Uterus (tissue), 2 donors: ENCODE results near the gene FBXL13.

Source experiments
- POLR2A ChIP-seq, 2 donors: fragments of 450-650 bp; IDR thresholded peaks; one replicate each; pipeline ENCODE4 v1.6.1; 2016; ENCODE audit warnings: antibody characterized with exemption in 2 of 2, mild to moderate bottlenecking in 1 of 2, moderate library complexity in 1 of 2
- TF ChIP-seq, protein P1 (sequence below), 4 experiments: fragments of 200-600 bp in 2 of 4; fragments of 450-650 bp in 2 of 4; sonication (generic) in 2 of 4; IDR thresholded peaks; one replicate each; pipeline ENCODE4 v1.5.1; 2016 to 2019; ENCODE audit warnings: antibody characterized with exemption in 4 of 4, mild to moderate bottlenecking in 2 of 4, moderate library complexity in 1 of 4

GRCh38 chr7:102993718-102994029 lies 80.9 kb downstream of the FBXL13 start:
- TF ChIP-seq, protein P1, sequence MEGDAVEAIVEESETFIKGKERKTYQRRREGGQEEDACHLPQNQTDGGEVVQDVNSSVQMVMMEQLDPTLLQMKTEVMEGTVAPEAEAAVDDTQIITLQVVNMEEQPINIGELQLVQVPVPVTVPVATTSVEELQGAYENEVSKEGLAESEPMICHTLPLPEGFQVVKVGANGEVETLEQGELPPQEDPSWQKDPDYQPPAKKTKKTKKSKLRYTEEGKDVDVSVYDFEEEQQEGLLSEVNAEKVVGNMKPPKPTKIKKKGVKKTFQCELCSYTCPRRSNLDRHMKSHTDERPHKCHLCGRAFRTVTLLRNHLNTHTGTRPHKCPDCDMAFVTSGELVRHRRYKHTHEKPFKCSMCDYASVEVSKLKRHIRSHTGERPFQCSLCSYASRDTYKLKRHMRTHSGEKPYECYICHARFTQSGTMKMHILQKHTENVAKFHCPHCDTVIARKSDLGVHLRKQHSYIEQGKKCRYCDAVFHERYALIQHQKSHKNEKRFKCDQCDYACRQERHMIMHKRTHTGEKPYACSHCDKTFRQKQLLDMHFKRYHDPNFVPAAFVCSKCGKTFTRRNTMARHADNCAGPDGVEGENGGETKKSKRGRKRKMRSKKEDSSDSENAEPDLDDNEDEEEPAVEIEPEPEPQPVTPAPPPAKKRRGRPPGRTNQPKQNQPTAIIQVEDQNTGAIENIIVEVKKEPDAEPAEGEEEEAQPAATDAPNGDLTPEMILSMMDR (IDR thresholded peaks at IDR 0.05) = no peak
- no peak for TF ChIP-seq POLR2A (IDR thresholded peaks at IDR 0.05)
